Type B pancreatic cell (in vitro differentiated cells): ENCODE data around the gene CHRND. TPM values are rescaled to one million over a fixed set of nuclear protein-coding genes. Genes with fewer than 3 reads are reported as not detected.
"Not testable (repeated sequence)": the region's sequence is repeated elsewhere in the genome, so short reads cannot be mapped to it uniquely, and the experiment has no call there.

Experiments used
- DNase-seq: peaks from one replicate; pipeline ENCODE4 v3.0.0; 2021; ENCODE audit warnings: mixed read lengths; ENCODE audit not compliant: unreplicated experiment; ENCODE audit errors: extremely low spot score
- H3K27ac Mint-ChIP-seq: 2 replicates; pipeline ENCODE4 v1.8.0; 2021; ENCODE audit warnings: mild to moderate bottlenecking, mixed read lengths
- H3K27me3 Mint-ChIP-seq: 2 replicates; pipeline ENCODE4 v1.8.0; 2021; ENCODE audit warnings: mixed read lengths
- H3K36me3 Mint-ChIP-seq: 2 replicates; pipeline ENCODE4 v1.8.0; 2021; ENCODE audit warnings: mixed read lengths
- H3K4me1 Mint-ChIP-seq: one replicate; pipeline ENCODE4 v1.8.0; 2021; ENCODE audit warnings: mixed read lengths; ENCODE audit not compliant: unreplicated experiment
- H3K4me3 Mint-ChIP-seq: 2 replicates; pipeline ENCODE4 v1.8.0; 2021; ENCODE audit warnings: mild to moderate bottlenecking, mixed read lengths
- H3K9me3 Mint-ChIP-seq: 2 replicates; pipeline ENCODE4 v1.8.0; 2021; ENCODE audit warnings: mixed read lengths
- CTCF ChIP-seq: fragments of 200-600 bp; sonication (generic); conservative IDR thresholded peaks from 2 replicates; pipeline ENCODE4 v1.5.0; 2021; ENCODE audit warnings: antibody characterized with exemption, mild to moderate bottlenecking
- total RNA-seq: library from RNA; stranded (reverse); gene quantifications from 2 replicates; pipeline ENCODE4 v1.2.1, GENCODE V29; 2021; ENCODE audit warnings: low replicate concordance

CHRND gene
- total RNA-seq, 1 donor from 2014 or later, result 0.60 TPM

DNA sequence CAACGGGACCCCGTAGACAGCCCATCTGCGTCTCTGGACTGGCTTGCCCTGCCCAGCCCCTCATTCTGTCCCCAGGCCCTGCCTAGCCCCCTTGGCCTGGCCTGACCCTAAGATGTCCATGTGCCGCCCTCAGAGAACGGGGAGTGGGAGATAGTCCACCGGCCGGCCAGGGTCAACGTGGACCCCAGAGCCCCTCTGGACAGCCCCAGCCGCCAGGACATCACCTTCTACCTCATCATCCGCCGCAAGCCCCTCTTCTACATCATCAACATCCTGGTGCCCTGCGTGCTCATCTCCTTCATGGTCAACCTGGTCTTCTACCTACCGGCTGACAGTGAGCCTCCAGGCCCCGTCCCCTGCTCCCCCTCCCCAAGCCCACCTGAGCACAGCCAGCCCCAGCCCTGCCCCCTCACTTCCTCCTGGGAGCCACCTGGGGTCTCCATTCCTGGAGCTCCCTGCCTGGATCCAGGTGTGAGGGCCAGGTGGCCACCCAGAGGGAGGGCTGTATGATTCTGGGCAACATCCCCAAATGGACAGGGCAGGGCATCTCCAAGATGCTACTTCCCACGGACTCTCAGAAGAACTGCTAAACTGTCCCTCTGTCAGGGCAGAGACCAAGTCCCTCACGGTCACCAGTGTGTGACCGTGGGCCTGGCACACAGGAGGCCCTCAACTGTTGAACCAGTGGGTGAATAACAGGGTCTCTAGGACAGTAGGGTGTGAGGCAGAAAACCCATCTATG is 4.0 kb downstream of the CHRND start:
- Mint-ChIP-seq H3K4me1 (peaks cover 4% of the 10 kb centered on the region), H3K27ac (no peak overlapping the region)
- DNase-seq, result no peak

GRCh38 chr2:232530626-232531260 is 4.8 kb downstream of the CHRND start:
- no peak for DNase-seq
- Mint-ChIP-seq H3K36me3 (no peaks in the 10 kb centered on the region), H3K27me3 (peaks cover 25% of the 10 kb centered on the region), H3K4me3 (no peak overlapping the region), H3K4me1 (peaks cover 4% of the 10 kb centered on the region), H3K9me3 (no peaks in the 10 kb centered on the region), H3K27ac (no peak overlapping the region)
- TF ChIP-seq CTCF, result no peak

More for the DNA sequence above, 4.0 kb downstream of the CHRND start:
- Mint-ChIP-seq H3K27me3 (peaks cover 25% of the 10 kb centered on the region), H3K36me3 (no peaks in the 10 kb centered on the region), H3K9me3 (no peaks in the 10 kb centered on the region), H3K4me3 (no peak overlapping the region)
- no peak for TF ChIP-seq CTCF

GRCh38 chr2:232532419-232532818 is 6.5 kb downstream of the CHRND start:
- Mint-ChIP-seq H3K36me3 (no peaks in the 10 kb centered on the region), H3K27ac (no peak overlapping the region)
- TF ChIP-seq CTCF, result no peak

GRCh38 chr2:232532821-232533220 is 6.9 kb downstream of the CHRND start:
- H3K4me3 Mint-ChIP-seq, H3K36me3 Mint-ChIP-seq, DNase-seq, H3K9me3 Mint-ChIP-seq, H3K4me1 Mint-ChIP-seq, H3K27ac Mint-ChIP-seq: not testable (repeated sequence)
- peaks cover 17% of the 10 kb centered on the region for H3K27me3 Mint-ChIP-seq

More at GRCh38 chr2:232532419-232532818, 6.5 kb downstream of the CHRND start:
- H3K27me3 Mint-ChIP-seq, result peaks cover 19% of the 10 kb centered on the region
- H3K4me3 Mint-ChIP-seq, result no peak overlapping the region
- H3K9me3 Mint-ChIP-seq, result no peaks in the 10 kb centered on the region
- DNase-seq, result no peak
- peaks cover 4% of the 10 kb centered on the region for H3K4me1 Mint-ChIP-seq

- no peak for DNase-seq
- Mint-ChIP-seq H3K27me3 (peaks cover 7% of the 10 kb centered on the region), H3K27ac (no peak overlapping the region), H3K36me3 (no peaks in the 10 kb centered on the region), H3K4me1 (peaks cover 15% of the 10 kb centered on the region), H3K4me3 (no peak overlapping the region), H3K9me3 (no peaks in the 10 kb centered on the region)
- TF ChIP-seq CTCF, result no peak
Measured at GRCh38 chr2:232533944-232534710, 8.2 kb downstream of the CHRND start.
